GM12878 (cell line): ENCODE measurements around the gene AP3S1. TPM values are rescaled to one million over a fixed set of nuclear protein-coding genes. Genes with fewer than 3 reads are reported as not detected.

ENCODE experiments used
- ASH2L ChIP-seq: fragments of 300-600, 200-600 bp; sonication (generic); IDR thresholded peaks from 2 replicates; pipeline ENCODE4 v1.6.1; 2017; ENCODE audit warnings: low read depth, mild to moderate bottlenecking, borderline replicate concordance
- BCL11A ChIP-seq: IDR thresholded peaks from 2 replicates; pipeline ENCODE4 v1.6.1; 2011; ENCODE audit warnings: low read depth, low read length
- ETV6 ChIP-seq, 2 experiments: fragments of 450-650 bp in 1 of 2; IDR thresholded peaks in 1 of 2; conservative IDR thresholded peaks in 1 of 2; 2 replicates each; pipeline ENCODE4 v1.6.1; 2014; ENCODE audit warnings: antibody characterized with exemption in 1 of 2, borderline replicate concordance in 1 of 2, low read depth in 1 of 2, mild to moderate bottlenecking in 1 of 2, moderate library complexity in 1 of 2
- EZH2 ChIP-seq: IDR thresholded peaks from 2 replicates; pipeline ENCODE4 v1.6.1; 2012; ENCODE audit warnings: low read depth, mild to moderate bottlenecking, control low read depth, inconsistent platforms, low read length, borderline replicate concordance; ENCODE audit not compliant: control insufficient read depth
- HDGF ChIP-seq: fragments of 450-650 bp; IDR thresholded peaks from 2 replicates; pipeline ENCODE4 v1.6.1; 2016; ENCODE audit warnings: antibody characterized with exemption
- HSF1 ChIP-seq: fragments of 150-350 bp; IDR thresholded peaks from 2 replicates; pipeline ENCODE4 v1.6.1; 2014; ENCODE audit warnings: mild to moderate bottlenecking, low read depth, low read length
- IKZF2 ChIP-seq, 2 experiments: fragments of 450-650 bp; IDR thresholded peaks; 2 replicates each; pipeline ENCODE4 v1.6.1; 2017; ENCODE audit warnings: mild to moderate bottlenecking in 2 of 2, moderate library complexity in 2 of 2
- KLF5 ChIP-seq: fragments of 450-650 bp; IDR thresholded peaks from 2 replicates; pipeline ENCODE4 v1.6.1; 2014; ENCODE audit warnings: mild to moderate bottlenecking; ENCODE audit not compliant: partially characterized antibody
- REST ChIP-seq: IDR thresholded peaks from 2 replicates; pipeline ENCODE4 v1.6.1; 2012; ENCODE audit warnings: mild to moderate bottlenecking, low read depth, low read length
- SMAD1 ChIP-seq: fragments of 450-650 bp; IDR thresholded peaks from 2 replicates; pipeline ENCODE4 v1.6.1; 2018; ENCODE audit warnings: mild to moderate bottlenecking, low read depth; ENCODE audit not compliant: partially characterized antibody
- SP1 ChIP-seq: IDR thresholded peaks from one replicate; pipeline ENCODE4 v1.6.1; 2011; ENCODE audit warnings: low read depth, low read length
- TCF7 ChIP-seq: IDR thresholded peaks from 2 replicates; pipeline ENCODE4 v1.6.1; 2014; ENCODE audit warnings: antibody characterized with exemption, borderline replicate concordance
- USF2 ChIP-seq: IDR thresholded peaks from 2 replicates; pipeline ENCODE4 v1.6.1; 2011; ENCODE audit warnings: low read depth, low read length, improper control_type of control experiment, borderline replicate concordance
- YY1 ChIP-seq: IDR thresholded peaks from 2 replicates; pipeline ENCODE4 v1.6.1; 2011; ENCODE audit warnings: low read depth, mild to moderate bottlenecking, low read length
- polyA plus RNA-seq, 11 experiments: library from polyadenylated mRNA; depleted of rRNA in 4 of 11; unstranded in 6 of 11; stranded (reverse) in 5 of 11; fragments of >200 nt; fragmentation: Nextera tagmentation in 4 of 11; fragmentation: Illumina TruSeq in 1 of 11; extraction: Ambion mirVana in 4 of 11; extraction: Trizol in 1 of 11; gene quantifications; 1 replicate in 1 of 11; 2 replicates in 10 of 11; pipeline versions ENCODE4 v1.2.1 to v1.2.3, GENCODE V29; 2011 to 2016; ENCODE audit warnings: inconsistent platforms in 2 of 11, missing spikeins in 2 of 11, low read depth in 1 of 11
- total RNA-seq, 4 experiments: library from RNA; depleted of rRNA in 3 of 4; stranded (reverse); fragments of >200 nt in 3 of 4; fragmentation: Illumina TruSeq in 1 of 4; extraction: Trizol in 1 of 4; gene quantifications; 2 replicates each; pipeline versions ENCODE4 v1.2.1 to v1.2.3, GENCODE V29; 2013 to 2021
- TF ChIP-seq, protein P1 (sequence below): IDR thresholded peaks from 2 replicates; pipeline ENCODE4 v1.6.1; 2012; ENCODE audit warnings: low read depth, low read length, improper control_type of control experiment
- TF ChIP-seq, protein P2 (sequence below): IDR thresholded peaks from 2 replicates; pipeline ENCODE4 v1.6.1; 2011; ENCODE audit warnings: mild to moderate bottlenecking, low read depth, low read length, moderate library complexity; ENCODE audit not compliant: insufficient replicate concordance

Gene AP3S1
- total and polyA plus RNA-seq, 10 of the 15 experiments (the other 5 are each of a cell fraction or from before 2014, with no cell fraction given), result 36.4 to 137 (median 67.5) TPM

DNA sequence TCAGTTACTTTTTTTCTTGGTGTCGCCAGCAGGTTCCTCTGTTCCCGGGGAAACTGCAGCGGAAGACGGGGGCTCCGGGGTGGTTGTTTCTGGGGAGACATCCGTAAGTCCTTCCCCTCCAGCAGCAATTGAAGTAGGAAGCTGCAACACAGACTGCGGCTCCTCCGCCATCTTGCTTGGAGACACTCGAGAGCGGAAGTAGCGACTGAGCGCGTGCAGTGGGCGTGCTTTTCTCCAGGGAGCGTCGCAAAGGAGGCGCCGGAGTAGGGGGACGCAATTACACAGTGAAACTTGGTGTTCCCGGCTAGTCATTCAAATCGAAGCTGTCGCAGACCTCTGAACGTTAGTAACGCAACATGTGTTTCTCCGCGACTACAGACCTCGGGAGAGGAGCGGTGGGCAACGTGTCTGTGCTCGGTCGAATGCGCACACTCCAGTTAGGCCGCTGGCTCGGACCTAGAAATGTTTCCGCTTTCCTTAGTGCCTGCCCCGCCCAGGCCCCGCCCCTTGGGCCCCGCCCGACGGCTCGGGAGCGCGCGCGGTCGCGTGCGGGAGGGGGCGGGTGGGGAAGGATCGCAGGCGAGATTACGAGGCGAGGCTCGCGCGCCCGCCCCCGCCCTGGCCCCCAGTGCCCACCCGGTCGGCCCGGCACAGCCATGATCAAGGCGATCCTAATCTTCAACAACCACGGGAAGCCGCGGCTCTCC, at the start of gene AP3S1, which contains the start of gene ATG12 (continued):
- no peak for TF ChIP-seq TCF7
- TF ChIP-seq SMAD1, result peak; percentile 65
- TF ChIP-seq BCL11A, result no peak
- TF ChIP-seq HSF1, result no peak
- peak in 1 of 2 experiments; percentile 51; a peak in 1 of 4 replicates for TF ChIP-seq IKZF2 (IDR thresholded peaks at IDR 0.05)
- TF ChIP-seq KLF5, result peak; percentile 96
- no peak for TF ChIP-seq REST
- TF ChIP-seq SP1, result peak; percentile 83
- TF ChIP-seq EZH2, result no peak
- TF ChIP-seq ASH2L, result peak; percentile 76; the same call in 1 of the 2 replicates
- TF ChIP-seq, protein P1, sequence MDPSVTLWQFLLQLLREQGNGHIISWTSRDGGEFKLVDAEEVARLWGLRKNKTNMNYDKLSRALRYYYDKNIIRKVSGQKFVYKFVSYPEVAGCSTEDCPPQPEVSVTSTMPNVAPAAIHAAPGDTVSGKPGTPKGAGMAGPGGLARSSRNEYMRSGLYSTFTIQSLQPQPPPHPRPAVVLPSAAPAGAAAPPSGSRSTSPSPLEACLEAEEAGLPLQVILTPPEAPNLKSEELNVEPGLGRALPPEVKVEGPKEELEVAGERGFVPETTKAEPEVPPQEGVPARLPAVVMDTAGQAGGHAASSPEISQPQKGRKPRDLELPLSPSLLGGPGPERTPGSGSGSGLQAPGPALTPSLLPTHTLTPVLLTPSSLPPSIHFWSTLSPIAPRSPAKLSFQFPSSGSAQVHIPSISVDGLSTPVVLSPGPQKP, result peak; percentile 87
- TF ChIP-seq YY1, result peak; percentile 99
- peak in 1 of 2 experiments; percentile 64; a peak in 2 of 4 replicates for TF ChIP-seq ETV6 (conservative IDR thresholded peaks at IDR 0.05 in 1 of 2, IDR thresholded peaks at IDR 0.05 in 1 of 2; ENCODE audit: borderline replicate concordance in 1 of 2, low read depth in 1 of 2)
- TF ChIP-seq, protein P2, sequence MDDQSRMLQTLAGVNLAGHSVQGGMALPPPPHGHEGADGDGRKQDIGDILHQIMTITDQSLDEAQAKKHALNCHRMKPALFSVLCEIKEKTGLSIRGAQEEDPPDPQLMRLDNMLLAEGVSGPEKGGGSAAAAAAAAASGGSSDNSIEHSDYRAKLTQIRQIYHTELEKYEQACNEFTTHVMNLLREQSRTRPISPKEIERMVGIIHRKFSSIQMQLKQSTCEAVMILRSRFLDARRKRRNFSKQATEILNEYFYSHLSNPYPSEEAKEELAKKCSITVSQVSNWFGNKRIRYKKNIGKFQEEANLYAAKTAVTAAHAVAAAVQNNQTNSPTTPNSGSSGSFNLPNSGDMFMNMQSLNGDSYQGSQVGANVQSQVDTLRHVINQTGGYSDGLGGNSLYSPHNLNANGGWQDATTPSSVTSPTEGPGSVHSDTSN, result no peak
- TF ChIP-seq HDGF, result peak; percentile 79; the same call in 1 of the 2 replicates
- peak; percentile 4; the same call in 1 of the 2 replicates for TF ChIP-seq USF2
